Astrocyte (in vitro differentiated cells and primary cell): Measurements from ENCODE around the gene LRP1B. TPM values are rescaled to one million over a fixed set of nuclear protein-coding genes. Genes with fewer than 3 reads are reported as not detected.

Source experiments
- DNase-seq: peaks from one replicate; pipeline ENCODE4 v3.0.0-alpha.2; 2010; ENCODE audit warnings: low read depth
- FAIRE-seq: peaks from 2 replicates; lab custom pipeline; 2011; peaks lifted over from hg19 to GRCh38; lab: Jason Lieb, UNC
- H2AFZ ChIP-seq: 2 replicates; pipeline ENCODE4 v1.6.0; 2012; ENCODE audit warnings: low read depth, low read length, inconsistent platforms
- H3K27ac ChIP-seq: 2 replicates; pipeline ENCODE4 v1.5.1; 2011; ENCODE audit warnings: low read depth, low read length, inconsistent platforms
- H3K27me3 ChIP-seq: 2 replicates; pipeline ENCODE4 v1.6.0; 2011; ENCODE audit warnings: low read length, inconsistent platforms; ENCODE audit not compliant: insufficient read depth
- H3K36me3 ChIP-seq: 2 replicates; pipeline ENCODE4 v1.5.1; 2011; ENCODE audit warnings: low read length, inconsistent platforms; ENCODE audit not compliant: insufficient read depth
- H3K4me1 ChIP-seq: 2 replicates; pipeline ENCODE4 v1.5.1; 2011; ENCODE audit warnings: low read length, inconsistent platforms; ENCODE audit not compliant: insufficient read depth
- H3K4me2 ChIP-seq: 2 replicates; pipeline ENCODE4 v1.6.0; 2012; ENCODE audit warnings: low read length, inconsistent platforms
- H3K4me3 ChIP-seq: 2 replicates; pipeline ENCODE4 v1.5.1; 2011; ENCODE audit warnings: low read depth, mild to moderate bottlenecking, low read length, inconsistent platforms; ENCODE audit not compliant: insufficient read depth
- H3K79me2 ChIP-seq: 2 replicates; pipeline ENCODE4 v1.6.0; 2012; ENCODE audit warnings: mild to moderate bottlenecking, low read length, inconsistent platforms; ENCODE audit not compliant: insufficient read depth
- H3K9ac ChIP-seq: 2 replicates; pipeline ENCODE4 v1.6.0; 2012; ENCODE audit warnings: mild to moderate bottlenecking, low read length, inconsistent platforms
- H3K9me3 ChIP-seq: 2 replicates; pipeline ENCODE4 v1.5.1; 2012; ENCODE audit warnings: low read depth, mild to moderate bottlenecking, low read length, inconsistent platforms; ENCODE audit not compliant: insufficient read depth
- H4K20me1 ChIP-seq: 2 replicates; pipeline ENCODE4 v1.6.0; 2012; ENCODE audit warnings: low read length, inconsistent platforms; ENCODE audit not compliant: insufficient read depth
- H3K27ac Mint-ChIP-seq: one replicate; pipeline ENCODE4 v1.8.0; 2021; ENCODE audit warnings: mild to moderate bottlenecking, mixed read lengths; ENCODE audit not compliant: unreplicated experiment
- H3K27me3 Mint-ChIP-seq: one replicate; pipeline ENCODE4 v1.8.0; 2021; ENCODE audit warnings: low read depth, mixed read lengths; ENCODE audit not compliant: unreplicated experiment
- H3K36me3 Mint-ChIP-seq: one replicate; pipeline ENCODE4 v1.8.0; 2021; ENCODE audit warnings: low read depth, mixed read lengths; ENCODE audit not compliant: unreplicated experiment
- H3K4me1 Mint-ChIP-seq: one replicate; pipeline ENCODE4 v1.8.0; 2021; ENCODE audit warnings: low read depth, mixed read lengths; ENCODE audit not compliant: unreplicated experiment
- H3K4me3 Mint-ChIP-seq: one replicate; pipeline ENCODE4 v1.8.0; 2021; ENCODE audit warnings: mild to moderate bottlenecking, moderate library complexity, mixed read lengths; ENCODE audit not compliant: unreplicated experiment
- H3K9me3 Mint-ChIP-seq: one replicate; pipeline ENCODE4 v1.8.0; 2021; ENCODE audit warnings: mild to moderate bottlenecking, mixed read lengths; ENCODE audit not compliant: unreplicated experiment
- EZH2 ChIP-seq: IDR thresholded peaks from 2 replicates; pipeline ENCODE4 v1.6.1; 2012; ENCODE audit warnings: mild to moderate bottlenecking, low read length, inconsistent platforms; ENCODE audit not compliant: insufficient read depth
- total RNA-seq: library from RNA; stranded (reverse); gene quantifications from 2 replicates; pipeline ENCODE4 v1.2.1, GENCODE V29; 2021
- TF ChIP-seq, protein P1 (sequence below): IDR thresholded peaks from 2 replicates; pipeline ENCODE4 v1.5.1; 2011; ENCODE audit warnings: low read depth, mild to moderate bottlenecking, inconsistent platforms, low read length, moderate library complexity; ENCODE audit not compliant: insufficient read depth

The LRP1B gene
- total RNA-seq, 1 donor from 2014 or later: 1.5 TPM

DNA sequence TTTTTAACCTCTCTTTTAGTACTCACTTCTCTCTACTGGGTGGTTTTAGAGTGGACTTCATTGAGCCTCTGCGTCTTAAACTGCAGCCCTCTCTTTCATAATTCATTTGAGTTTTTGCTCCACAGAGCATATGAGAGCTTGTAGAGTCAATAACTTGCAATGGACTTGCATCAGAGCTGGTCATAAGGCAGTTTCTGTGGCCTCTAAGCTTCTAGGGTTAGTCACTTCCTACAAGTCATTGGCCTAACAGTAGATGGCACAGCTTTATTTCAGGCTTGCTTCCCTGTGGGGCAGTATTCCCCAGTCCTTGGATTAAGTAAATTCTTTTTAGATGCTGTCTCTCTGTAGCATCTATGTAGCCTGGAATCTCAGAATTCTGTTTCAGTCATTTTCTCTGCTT is 1435.7 kb downstream of the LRP1B start:
- no peak overlapping the region for H3K27ac Mint-ChIP-seq
- no peaks in the 10 kb centered on the region for H3K4me1 ChIP-seq
- H3K36me3 ChIP-seq: no peaks in the 10 kb centered on the region
- H3K9me3 ChIP-seq: no peaks in the 10 kb centered on the region
- no peak overlapping the region for H3K4me3 Mint-ChIP-seq
- H3K4me1 Mint-ChIP-seq: no peaks in the 10 kb centered on the region
- H3K36me3 Mint-ChIP-seq: no peaks in the 10 kb centered on the region
- no peaks in the 10 kb centered on the region for H3K27me3 Mint-ChIP-seq
- no peak overlapping the region for H3K4me3 ChIP-seq
- no peaks in the 10 kb centered on the region for H3K9me3 Mint-ChIP-seq
- no peak overlapping the region for H3K4me2 ChIP-seq
- no peaks in the 10 kb centered on the region for H4K20me1 ChIP-seq
- TF ChIP-seq, protein P1, sequence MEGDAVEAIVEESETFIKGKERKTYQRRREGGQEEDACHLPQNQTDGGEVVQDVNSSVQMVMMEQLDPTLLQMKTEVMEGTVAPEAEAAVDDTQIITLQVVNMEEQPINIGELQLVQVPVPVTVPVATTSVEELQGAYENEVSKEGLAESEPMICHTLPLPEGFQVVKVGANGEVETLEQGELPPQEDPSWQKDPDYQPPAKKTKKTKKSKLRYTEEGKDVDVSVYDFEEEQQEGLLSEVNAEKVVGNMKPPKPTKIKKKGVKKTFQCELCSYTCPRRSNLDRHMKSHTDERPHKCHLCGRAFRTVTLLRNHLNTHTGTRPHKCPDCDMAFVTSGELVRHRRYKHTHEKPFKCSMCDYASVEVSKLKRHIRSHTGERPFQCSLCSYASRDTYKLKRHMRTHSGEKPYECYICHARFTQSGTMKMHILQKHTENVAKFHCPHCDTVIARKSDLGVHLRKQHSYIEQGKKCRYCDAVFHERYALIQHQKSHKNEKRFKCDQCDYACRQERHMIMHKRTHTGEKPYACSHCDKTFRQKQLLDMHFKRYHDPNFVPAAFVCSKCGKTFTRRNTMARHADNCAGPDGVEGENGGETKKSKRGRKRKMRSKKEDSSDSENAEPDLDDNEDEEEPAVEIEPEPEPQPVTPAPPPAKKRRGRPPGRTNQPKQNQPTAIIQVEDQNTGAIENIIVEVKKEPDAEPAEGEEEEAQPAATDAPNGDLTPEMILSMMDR: no peak
- TF ChIP-seq EZH2: no peak
- H3K9ac ChIP-seq: no peak overlapping the region
- H3K27me3 ChIP-seq: no peaks in the 10 kb centered on the region
- FAIRE-seq (no peak), DNase-seq (no peak)
- H2AFZ ChIP-seq: no peak overlapping the region
- H3K79me2 ChIP-seq: no peaks in the 10 kb centered on the region
- H3K27ac ChIP-seq: no peak overlapping the region

GRCh38 chr2:140687825-140688224 is 1443.0 kb downstream of the LRP1B start:
- Mint-ChIP-seq H3K27me3 (no peaks in the 10 kb centered on the region), H3K9me3 (no peaks in the 10 kb centered on the region), H3K4me3 (no peak overlapping the region), H3K36me3 (no peaks in the 10 kb centered on the region), H3K4me1 (no peaks in the 10 kb centered on the region), H3K27ac (no peak overlapping the region)
- TF ChIP-seq EZH2: no peak
- TF ChIP-seq, protein P1: no peak
- no peak overlapping the region for H3K4me3 ChIP-seq
- no peak for DNase-seq
- H3K4me1 ChIP-seq: no peaks in the 10 kb centered on the region
- no peaks in the 10 kb centered on the region for H3K36me3 ChIP-seq
- FAIRE-seq: no peak
- no peak overlapping the region for H3K9ac ChIP-seq
- no peak overlapping the region for H2AFZ ChIP-seq
- no peaks in the 10 kb centered on the region for H4K20me1 ChIP-seq
- no peak overlapping the region for H3K4me2 ChIP-seq
- H3K27ac ChIP-seq: no peak overlapping the region
- no peaks in the 10 kb centered on the region for H3K9me3 ChIP-seq
- H3K79me2 ChIP-seq: no peaks in the 10 kb centered on the region
- H3K27me3 ChIP-seq: no peaks in the 10 kb centered on the region

DNA sequence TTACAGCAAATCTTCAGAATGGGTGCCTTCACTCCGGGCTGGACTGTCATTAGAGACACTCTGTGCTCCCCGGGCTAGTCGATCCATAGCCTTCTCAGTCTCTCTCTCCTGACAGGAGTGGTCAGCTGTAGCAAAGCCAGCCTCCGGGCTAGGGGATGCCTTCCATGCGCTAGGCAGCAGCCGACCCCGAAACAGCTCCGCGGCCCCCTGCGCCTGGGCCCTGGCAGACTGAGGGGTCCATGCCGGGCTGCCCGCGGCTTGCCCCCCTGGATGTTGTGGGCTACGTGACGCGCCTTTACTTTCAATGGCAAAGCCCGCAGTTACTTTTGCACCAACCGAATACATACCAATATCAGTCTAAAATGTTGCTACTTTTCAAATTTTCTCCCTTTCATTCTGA is 1447.2 kb downstream of the LRP1B start:
- Mint-ChIP-seq H3K9me3 (no peaks in the 10 kb centered on the region), H3K36me3 (no peaks in the 10 kb centered on the region), H3K4me3 (no peak overlapping the region), H3K4me1 (no peaks in the 10 kb centered on the region), H3K27ac (no peak overlapping the region), H3K27me3 (no peaks in the 10 kb centered on the region)
- Histone ChIP-seq H2AFZ (no peak overlapping the region), H3K79me2 (no peaks in the 10 kb centered on the region), H3K4me2 (no peak overlapping the region), H4K20me1 (no peaks in the 10 kb centered on the region), H3K27me3 (no peaks in the 10 kb centered on the region), H3K4me3 (no peak overlapping the region), H3K4me1 (no peaks in the 10 kb centered on the region), H3K9me3 (no peaks in the 10 kb centered on the region), H3K9ac (no peak overlapping the region), H3K36me3 (no peaks in the 10 kb centered on the region), H3K27ac (no peak overlapping the region)
- TF ChIP-seq, protein P1: no peak
- FAIRE-seq (no peak), DNase-seq (no peak)
